Left cardiac atrium (tissue), 4 donors: ENCODE results near the gene PIGQ. TPM values are rescaled to one million over a fixed set of nuclear protein-coding genes. Genes with fewer than 3 reads are reported as not detected.

Source experiments
- ATAC-seq, 2 donors: fragments of 200-7000 bp; cut with Tn5 transposase; one replicate each; pipeline ENCODE4 v1.9.1; 2020; ENCODE audit warnings: mild to moderate bottlenecking in 2 of 2, moderate library complexity in 2 of 2
- DNase-seq: peaks from one replicate; pipeline ENCODE4 v3.0.0-alpha.2; 2020
- intact Hi-C, 2 donors: fragments of 100-400 bp; cut with DNase I; formaldehyde crosslinking; loops; one replicate each; pipeline versions ENCODE4 v1.14.1 to v1.15.1; 2022 to 2023
- microRNA-seq, 2 donors: library from miRNA; unstranded; fragments of <30 nt; microRNA quantifications; one replicate each; pipeline ENCODE4 v1.2.0, GENCODE V29; 2020
- total RNA-seq, 2 donors: library from RNA; stranded (reverse); fragmentation: NEBNext Ultra II Directional; extraction: Animal tissue kit (Norgen Biotek cat#: 25700); gene quantifications; one replicate each; pipeline ENCODE4 v1.2.1, GENCODE V29; 2021
- donor health status: DM: no; HTN: yes; CAD: no.
- donor health status: DM: no; HTN: yes; CAD: no; lungs with severe emphysema.
- donor health status: DM: yes; HTN: yes; CAD: no.
- donor health status: Dilated cardiomyopathy.

PIGQ gene
- total RNA-seq, 2 donors from 2014 or later, result 19.1 to 21.3 TPM

- peak; percentile 48 for DNase-seq
- intact Hi-C loops, result no loop called here
- peak in 1 of 2 donors; percentile 7 for ATAC-seq
Observed at GRCh38 chr16:630815-631405, 61.1 kb downstream of the PIGQ start, which contains the start of gene WFIKKN1. WFIKKN1 (plus strand) TSS chr16:630985; CDS start chr16:631254, 269 bp downstream.

DNA sequence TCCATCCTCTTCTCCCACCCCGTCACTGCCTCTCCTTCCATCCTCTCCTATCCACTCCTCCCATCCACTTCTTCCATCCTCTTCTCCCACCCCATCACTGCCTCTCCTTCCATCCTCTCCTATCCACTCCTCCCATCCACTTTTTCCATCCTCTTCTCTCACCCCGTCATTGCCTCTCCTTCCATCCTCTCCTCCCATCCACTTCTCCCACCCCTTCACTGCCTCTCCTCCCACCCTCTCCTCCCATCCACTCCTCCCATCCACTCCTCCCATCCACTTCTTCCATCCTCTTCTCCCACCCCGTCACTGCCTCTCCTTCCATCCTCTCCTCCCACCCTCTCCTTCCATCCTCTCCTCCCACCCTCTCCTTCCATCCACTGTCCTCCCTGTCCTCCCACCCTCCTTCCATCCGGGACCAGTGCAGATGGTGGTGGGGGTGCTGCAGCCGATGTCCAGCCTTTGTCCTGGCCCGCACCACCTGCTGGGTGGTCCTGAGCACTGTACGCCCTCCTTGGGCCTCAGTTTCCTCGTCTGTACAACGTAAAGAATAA is 62.1 kb downstream of the PIGQ start:
- ATAC-seq (no peak), DNase-seq (no peak)
- intact Hi-C loops, result no loop called here

- ATAC-seq (no peak), DNase-seq (no peak)
- intact Hi-C loops, result no loop called here
Observed at GRCh38 chr16:632486-633335, 62.9 kb downstream of the PIGQ start.

DNA sequence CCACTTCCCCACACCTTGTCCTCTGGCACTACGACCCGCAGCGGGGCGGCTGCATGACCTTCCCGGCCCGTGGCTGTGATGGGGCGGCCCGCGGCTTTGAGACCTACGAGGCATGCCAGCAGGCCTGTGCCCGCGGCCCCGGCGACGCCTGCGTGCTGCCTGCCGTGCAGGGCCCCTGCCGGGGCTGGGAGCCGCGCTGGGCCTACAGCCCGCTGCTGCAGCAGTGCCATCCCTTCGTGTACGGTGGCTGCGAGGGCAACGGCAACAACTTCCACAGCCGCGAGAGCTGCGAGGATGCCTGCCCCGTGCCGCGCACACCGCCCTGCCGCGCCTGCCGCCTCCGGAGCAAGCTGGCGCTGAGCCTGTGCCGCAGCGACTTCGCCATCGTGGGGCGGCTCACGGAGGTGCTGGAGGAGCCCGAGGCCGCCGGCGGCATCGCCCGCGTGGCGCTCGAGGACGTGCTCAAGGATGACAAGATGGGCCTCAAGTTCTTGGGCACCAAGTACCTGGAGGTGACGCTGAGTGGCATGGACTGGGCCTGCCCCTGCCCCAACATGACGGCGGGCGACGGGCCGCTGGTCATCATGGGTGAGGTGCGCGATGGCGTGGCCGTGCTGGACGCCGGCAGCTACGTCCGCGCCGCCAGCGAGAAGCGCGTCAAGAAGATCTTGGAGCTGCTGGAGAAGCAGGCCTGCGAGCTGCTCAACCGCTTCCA is 63.7 kb downstream of the PIGQ start:
- ATAC-seq (no peak), DNase-seq (no peak)
- intact Hi-C loops, result no loop called here

Small RNAs within 50 kb of the gene (microRNA-seq; reads per million reads assigned to microRNA genes)
- gene MIR3176 (0.60 to 1.1 reads per million in 2 donors), gene MIR5587 (0.20 to 0.82 reads per million in 2 donors)

Other genes with a start within 250 kb of the PIGQ start
- 10 to 100 TPM; 10.9 to 12.3 TPM for gene AXIN1, start 217.2 kb upstream of the PIGQ start, total RNA-seq
- 10 to 100 TPM; 63.2 to 63.4 TPM for gene MRPL28, start 199.4 kb upstream of the PIGQ start, total RNA-seq
- 10 to 100 TPM; 27.3 to 33.5 TPM for gene PGAP6, start 188.0 kb upstream of the PIGQ start, total RNA-seq
- gene NME4, start 172.8 kb upstream of the PIGQ start, total RNA-seq, result 10 to 100 TPM; 45.3 to 71.1 TPM
- gene DECR2, start 168.1 kb upstream of the PIGQ start, total RNA-seq, result 10 to 100 TPM in 1 of 2 donors, 1 to 10 TPM in 1; 8.9 to 15.9 TPM
- 10 to 100 TPM; 24.2 to 38.1 TPM for gene RAB11FIP3, start 144.3 kb upstream of the PIGQ start, total RNA-seq
- gene CAPN15, start 42.3 kb upstream of the PIGQ start, total RNA-seq, result 10 to 100 TPM; 19.2 to 25.8 TPM
- not detected for gene PRR35, start 9.6 kb upstream of the PIGQ start, total RNA-seq
- under 1 TPM; 0.10 to 0.97 TPM for gene NHLRC4, start 3.0 kb upstream of the PIGQ start, total RNA-seq
- 10 to 100 TPM in 1 of 2 donors, 1 to 10 TPM in 1; 9.9 to 13.5 TPM for gene RAB40C, start 20.1 kb downstream of the PIGQ start, total RNA-seq
- gene WFIKKN1, start 61.0 kb downstream of the PIGQ start, total RNA-seq, result under 1 TPM; 0.21 to 0.50 TPM
- gene METTL26, start 66.3 kb downstream of the PIGQ start, total RNA-seq, result 10 to 100 TPM; 42.8 to 61.8 TPM
- gene MCRIP2, start 71.9 kb downstream of the PIGQ start, total RNA-seq, result 100 to 1,000 TPM in 1 of 2 donors, 10 to 100 TPM in 1; 92.8 to 117 TPM
- 10 to 100 TPM in 1 of 2 donors, 1 to 10 TPM in 1; 9.6 to 15.5 TPM for gene WDR90, start 79.4 kb downstream of the PIGQ start, total RNA-seq
- 100 to 1,000 TPM in 1 of 2 donors, 10 to 100 TPM in 1; 73.8 to 106 TPM for gene RHOT2, start 98.2 kb downstream of the PIGQ start, total RNA-seq
- 1 to 10 TPM; 1.2 TPM for gene RHBDL1, start 105.7 kb downstream of the PIGQ start, total RNA-seq
- 100 to 1,000 TPM in 1 of 2 donors, 10 to 100 TPM in 1; 89.1 to 101 TPM for gene STUB1, start 110.4 kb downstream of the PIGQ start, total RNA-seq
- gene JMJD8, start 114.4 kb downstream of the PIGQ start, total RNA-seq, result 10 to 100 TPM; 45.5 to 48.9 TPM
- 1 to 10 TPM; 8.2 TPM for gene WDR24, start 120.4 kb downstream of the PIGQ start, total RNA-seq
- gene FBXL16, start 135.8 kb downstream of the PIGQ start, total RNA-seq, result 1 to 10 TPM in 1 of 2 donors, under 1 TPM in 1; 0.32 to 1.0 TPM
- 10 to 100 TPM; 53.7 to 56.8 TPM for gene METRN, start 145.2 kb downstream of the PIGQ start, total RNA-seq
- gene ANTKMT, start 151.2 kb downstream of the PIGQ start, total RNA-seq, result 10 to 100 TPM; 32.5 to 36.8 TPM
- gene CCDC78, start 156.5 kb downstream of the PIGQ start, total RNA-seq, result under 1 TPM; 0.50 to 0.56 TPM
- 10 to 100 TPM; 12.0 to 15.8 TPM for gene HAGHL, start 157.1 kb downstream of the PIGQ start, total RNA-seq
- gene CIAO3, start 171.0 kb downstream of the PIGQ start, total RNA-seq, result 10 to 100 TPM; 22.6 to 23.3 TPM
- gene MSLN, start 190.8 kb downstream of the PIGQ start, total RNA-seq, result 10 to 100 TPM; 12.6 to 13.0 TPM
- 10 to 100 TPM; 11.1 to 11.4 TPM for gene RPUSD1, start 218.4 kb downstream of the PIGQ start, total RNA-seq
- gene CHTF18, start 218.7 kb downstream of the PIGQ start, total RNA-seq, result 1 to 10 TPM; 4.7 to 8.8 TPM
- not detected for gene GNG13, start 230.8 kb downstream of the PIGQ start, total RNA-seq